GM19452 (cell line): ENCODE results near the gene KIAA1671.

ENCODE experiments used
- ATAC-seq: cut with Tn5 transposase; IDR thresholded peaks from one replicate; pipeline ENCODE4 v1.9.1; 2021; ENCODE audit not compliant: unreplicated experiment

Gene KIAA1671

DNA sequence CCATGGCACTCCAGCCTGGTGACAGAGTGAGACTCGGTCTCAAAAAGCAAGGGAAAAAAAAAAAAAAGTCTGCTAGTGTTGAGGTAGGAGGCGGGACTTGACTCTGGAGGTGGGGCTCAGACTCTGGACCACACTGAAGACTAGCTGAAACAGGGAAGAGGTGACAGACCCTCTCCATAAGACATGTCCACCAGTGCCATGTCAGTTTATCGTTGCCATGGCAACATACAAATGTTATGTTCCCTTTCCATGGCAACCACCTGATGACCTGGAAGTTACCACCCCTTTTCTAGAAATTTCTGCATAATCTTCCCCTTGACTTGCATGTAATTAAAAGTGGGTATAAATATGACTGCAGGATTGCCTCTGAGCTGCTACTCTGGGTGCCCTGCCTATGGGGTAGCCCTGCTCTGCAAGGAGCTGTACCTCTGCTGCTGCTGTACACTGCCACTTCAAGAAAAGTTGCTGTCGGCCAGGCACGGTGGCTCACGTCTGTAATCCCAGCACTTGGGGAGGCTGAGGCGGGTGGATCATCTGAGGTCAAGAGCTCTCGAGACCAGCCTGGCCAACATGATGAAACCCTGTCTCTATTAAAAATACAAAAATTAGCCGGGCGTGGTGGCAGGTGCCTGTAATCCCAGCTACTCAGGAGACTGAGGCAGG lies 55.1 kb downstream of the KIAA1671 start:
- ATAC-seq = no peak

DNA sequence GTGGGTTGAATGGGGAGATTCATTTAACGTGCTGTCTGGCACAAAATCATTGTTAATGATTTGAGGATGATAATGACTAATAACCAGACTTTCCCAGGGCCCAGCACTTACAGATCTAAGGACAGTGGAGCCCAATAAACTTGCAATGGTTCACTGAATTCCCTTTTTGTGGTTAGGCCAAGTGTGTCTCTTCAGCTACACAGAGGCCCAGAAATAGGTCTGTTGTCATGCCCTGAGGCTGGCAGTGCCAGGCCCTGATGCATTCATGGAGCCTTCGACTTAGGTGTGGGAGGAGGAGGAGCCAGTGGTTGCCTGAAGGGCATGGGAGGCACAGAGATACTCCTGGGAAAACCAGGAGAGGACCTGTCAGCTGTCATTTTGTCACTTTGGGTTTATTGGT lies 56.1 kb downstream of the KIAA1671 start:
- ATAC-seq = no peak

DNA sequence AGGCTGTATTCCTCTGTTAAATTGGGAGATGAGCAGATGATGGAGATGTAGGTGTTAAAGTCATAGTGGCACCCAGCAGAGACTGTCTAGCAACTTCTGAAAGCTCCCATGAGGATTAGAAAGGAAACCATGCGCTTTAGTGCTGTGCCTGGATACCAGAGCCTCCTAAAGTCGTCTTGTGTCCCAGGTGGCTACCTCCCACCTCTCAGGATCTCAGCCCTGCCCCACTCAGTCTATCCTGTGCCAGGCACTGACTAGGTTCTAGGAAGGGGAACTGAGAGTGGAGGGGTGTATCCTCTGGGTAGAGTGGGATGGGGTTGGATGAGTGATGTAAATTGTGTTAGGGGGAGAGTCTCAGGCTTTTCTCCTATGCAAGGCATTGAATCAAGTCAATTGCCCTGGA lies 60.2 kb downstream of the KIAA1671 start:
- no peak for ATAC-seq

DNA sequence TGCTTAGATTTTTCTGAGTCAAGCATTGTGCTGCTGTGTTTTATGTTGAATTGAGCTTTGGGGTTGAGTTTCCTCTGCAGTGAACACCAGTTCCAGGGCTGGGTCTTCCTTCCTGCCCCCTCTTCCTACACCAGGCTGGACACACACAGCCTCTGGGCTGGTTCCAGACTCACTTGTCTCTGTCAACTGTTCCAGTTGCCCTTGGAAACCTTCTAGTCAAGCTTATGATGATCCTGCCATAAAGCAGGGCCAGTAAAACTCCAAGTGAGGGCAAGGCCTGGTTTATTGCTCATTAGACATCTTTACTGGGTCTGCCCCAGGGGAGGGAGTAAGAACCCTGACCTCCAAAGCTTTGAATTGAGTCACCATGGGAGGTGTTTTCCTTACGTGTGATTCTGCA lies 61.1 kb downstream of the KIAA1671 start:
- ATAC-seq = no peak

DNA sequence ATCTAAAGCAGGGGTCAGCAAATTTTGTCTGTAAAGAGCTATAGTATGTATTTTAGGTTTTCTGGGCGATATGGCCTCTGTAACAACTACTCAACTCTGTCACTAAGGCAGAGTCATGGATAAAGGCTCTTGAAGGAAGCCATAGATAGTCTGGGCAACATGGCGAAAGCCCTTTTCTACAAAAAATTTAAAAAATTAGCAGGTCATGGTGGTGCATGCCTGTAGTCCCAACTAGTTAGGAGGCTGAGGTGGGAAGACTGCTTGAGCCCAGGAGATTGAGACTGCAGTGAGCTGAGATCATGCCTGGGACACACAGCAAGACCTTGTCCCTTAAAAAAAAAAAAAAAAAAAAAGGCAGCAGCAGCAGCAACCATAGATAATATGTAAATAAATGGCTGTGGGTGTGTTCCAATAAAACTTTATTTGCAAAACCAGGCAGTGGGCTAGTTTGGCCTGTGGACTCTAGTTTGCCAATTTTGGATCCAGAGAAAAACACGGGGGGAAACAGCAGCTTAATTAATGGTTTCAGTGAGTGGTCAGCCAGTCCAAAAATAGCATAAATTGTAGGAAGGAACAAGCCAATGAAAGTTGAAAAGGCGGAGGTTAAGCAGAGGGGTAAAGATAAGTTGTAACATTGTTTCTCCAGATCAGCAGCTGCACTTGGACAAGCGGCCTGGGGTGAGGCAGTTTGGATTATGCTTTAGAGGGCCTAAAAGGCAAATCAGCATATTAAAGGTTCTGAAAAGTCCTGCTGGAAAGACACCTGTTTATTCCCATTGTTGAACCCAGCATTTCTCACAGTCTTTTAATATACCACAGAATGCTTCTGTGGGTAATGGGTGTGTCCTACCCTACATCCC lies 62.6 kb downstream of the KIAA1671 start:
- ATAC-seq = no peak

- ATAC-seq = no peak
These were observed 63.8 kb downstream of the KIAA1671 start for GRCh38 chr22:25016311-25016710.

DNA sequence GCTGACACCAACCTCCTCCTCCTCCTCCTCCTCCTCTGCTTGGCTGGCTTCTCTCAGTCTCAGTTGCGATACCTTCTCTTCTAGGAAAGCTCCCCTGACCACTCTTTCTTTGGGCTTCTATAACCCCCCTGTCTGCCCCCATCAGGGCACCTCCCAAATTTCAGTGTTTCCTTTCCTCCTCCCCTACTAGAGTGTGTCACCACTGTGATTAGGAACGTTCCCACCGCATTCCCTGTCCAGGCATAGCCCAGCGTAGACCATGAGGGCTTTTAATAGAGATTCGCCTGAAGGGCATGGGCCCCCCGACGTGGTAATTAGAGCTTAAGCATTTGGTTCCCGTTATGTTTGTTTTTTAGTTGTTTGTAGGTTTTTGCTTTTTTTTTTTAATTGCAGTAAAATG lies 65.5 kb downstream of the KIAA1671 start:
- ATAC-seq = no peak

DNA sequence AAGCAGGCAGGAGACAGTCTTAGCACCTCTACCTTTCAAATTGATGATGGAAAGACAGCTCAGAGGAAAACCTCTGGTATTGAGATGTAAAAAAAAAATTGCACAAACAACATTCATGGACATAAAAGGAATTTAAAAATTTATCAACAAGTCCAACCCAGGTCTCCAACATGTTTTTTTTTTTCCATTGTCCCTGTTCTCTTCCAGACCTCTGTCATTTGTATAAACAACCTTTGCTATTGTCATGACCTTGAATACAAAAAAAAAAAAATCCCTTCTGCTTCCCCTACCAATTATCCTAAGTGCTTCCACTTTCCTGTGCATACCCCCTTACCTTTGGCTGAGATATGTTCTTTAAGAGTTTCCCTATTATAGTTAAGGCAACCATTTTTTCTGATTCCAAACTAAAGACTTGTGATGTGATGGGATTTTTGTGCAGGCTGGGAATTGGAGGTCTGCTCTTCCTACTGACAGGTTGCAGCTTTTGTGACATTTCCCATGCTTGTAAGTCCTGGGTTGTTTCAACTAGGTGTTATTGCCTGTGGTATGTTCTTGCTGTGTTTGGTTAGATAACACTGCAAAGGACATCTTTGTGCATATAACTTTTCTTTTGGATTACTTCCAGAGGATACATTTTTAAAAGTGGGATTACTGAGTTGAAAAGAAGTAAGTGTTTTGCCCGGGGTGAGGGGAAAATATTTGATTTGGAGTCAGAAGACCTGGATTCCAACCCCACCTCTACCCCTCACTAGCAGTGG lies 67.1 kb downstream of the KIAA1671 start:
- ATAC-seq = no peak

DNA sequence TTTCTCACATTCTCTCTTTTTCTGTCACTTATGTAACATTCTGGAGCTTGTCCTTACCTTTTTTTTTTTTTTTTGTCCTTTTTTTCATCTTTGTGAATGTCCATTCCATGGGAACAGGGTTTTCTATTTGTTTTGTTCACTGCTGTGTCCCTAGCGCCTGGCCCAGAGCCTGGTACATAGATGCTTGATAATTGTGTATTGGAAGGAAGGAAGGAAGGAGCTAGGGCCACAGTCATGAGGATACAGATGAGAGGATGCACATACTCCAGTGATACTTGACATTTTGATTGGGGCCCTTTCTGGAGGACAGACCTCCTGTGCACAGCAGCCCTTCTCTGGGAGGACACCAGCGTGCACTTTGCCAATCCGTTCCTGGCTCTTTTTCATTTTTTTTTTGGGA lies 68.9 kb downstream of the KIAA1671 start:
- ATAC-seq = no peak

DNA sequence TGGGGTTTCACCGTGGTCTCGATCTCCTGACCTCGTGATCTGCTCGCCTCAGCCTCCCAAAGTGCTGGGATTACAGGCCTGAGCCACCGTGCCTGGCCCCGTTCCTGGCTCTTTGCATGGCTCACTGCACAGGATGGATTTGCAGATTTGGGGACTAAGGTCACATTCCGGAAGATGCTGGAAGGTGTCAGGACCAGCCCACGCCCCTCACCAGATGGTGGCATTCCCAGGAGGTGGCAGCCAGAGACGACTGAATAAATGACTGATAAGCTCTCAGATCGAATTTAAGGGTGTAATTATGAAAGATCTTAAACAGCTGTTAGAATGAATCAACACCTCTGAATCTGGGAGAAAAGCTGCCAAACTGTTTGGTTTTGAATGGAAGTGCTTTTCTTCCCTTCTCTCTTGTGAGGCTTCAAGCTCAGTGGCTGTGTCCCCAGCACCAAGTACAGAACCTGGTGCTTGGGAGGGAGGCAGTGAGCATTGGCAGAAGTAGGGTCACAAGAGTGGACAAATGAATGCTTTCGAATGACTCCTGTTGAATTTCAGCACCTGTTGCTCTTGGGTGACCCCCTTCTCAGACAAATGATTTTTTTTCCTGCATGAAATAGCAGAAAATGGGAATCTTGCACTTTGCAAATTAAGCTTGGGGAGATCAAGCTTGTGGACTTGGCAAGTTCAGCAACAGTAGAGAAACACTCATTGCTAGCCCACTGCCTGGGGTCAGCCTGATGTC lies 69.6 kb downstream of the KIAA1671 start:
- no peak for ATAC-seq

DNA sequence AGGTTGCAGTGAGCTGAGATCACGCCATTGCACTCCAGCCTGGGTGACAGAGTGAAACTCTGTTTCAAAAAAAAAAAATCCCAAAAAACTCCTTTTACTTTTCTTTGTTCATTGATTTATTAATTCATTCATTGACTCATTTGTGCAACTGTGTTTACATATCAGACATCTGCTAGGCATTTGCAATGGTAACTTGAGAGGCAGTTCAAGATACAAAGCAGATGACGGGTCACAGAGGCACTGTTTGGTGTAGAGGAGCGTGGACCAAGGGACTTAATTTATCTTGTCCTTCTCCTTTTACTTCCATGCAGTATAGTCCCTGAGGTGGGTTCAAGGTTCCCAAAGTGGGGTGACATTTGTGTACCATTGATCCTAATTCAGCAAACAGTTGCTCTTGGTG lies 71.4 kb downstream of the KIAA1671 start:
- ATAC-seq = no peak

DNA sequence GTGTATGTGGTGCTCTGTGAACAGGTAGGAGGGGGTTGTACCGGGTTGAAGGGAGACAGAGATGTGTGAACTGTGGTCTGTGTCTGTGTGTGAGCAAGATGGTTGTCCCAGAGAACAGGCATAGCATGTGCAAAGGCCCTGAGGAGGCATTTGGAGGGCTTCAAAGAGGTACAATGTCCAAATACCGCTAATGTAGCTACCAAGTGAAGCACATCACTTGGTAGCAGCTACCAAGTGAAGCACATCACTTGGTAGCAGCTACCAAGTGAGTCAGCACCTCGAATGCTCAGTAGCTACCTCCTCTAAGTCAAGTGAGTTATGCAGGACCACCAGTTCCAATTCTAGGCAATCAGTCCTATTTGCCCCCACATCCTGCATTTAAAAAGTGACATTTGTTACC lies 72.4 kb downstream of the KIAA1671 start:
- no peak for ATAC-seq

DNA sequence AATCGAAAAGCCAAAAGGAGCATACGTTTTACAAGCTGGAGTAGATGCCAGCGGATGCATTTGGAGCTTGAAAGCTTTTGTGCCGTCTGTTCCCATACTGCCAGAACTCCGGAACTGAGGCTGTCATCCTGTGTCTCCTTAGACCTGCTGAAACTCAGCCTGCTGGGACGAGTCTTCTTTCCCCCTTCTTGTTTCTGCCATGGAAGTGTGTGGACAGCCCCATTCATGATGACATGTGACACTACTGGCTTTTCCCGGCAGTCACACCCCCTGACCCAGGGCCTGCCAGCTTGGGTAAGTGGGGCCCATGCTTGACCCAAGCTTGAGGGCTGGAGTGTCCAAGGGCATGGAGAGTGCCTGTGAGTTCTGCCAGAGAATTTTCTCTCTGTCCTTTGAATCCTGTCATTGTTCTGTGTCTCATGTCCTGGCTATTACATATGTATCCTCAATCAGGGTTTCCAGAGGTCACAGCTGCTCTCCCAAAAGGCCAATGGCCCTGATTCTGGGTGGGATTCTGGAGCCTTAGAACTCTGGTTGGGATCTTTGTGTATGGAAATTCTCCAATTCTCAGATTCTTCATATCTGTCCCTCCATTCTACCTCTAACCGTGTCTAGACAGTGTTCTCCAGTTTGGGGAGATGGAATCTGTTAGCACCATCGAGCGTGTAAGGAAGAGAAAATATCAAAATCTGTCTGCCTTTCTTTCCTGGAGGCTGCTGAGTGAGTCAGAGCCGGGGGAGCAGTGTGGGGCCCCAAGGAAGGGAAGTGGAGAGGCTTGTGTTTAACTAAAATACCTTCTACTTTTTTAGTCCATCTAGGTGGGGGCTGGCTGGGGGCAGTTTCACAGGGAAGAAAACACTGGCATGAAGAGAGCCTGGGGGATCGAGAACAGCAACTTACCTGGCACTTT lies 73.2 kb downstream of the KIAA1671 start:
- ATAC-seq = no peak

DNA sequence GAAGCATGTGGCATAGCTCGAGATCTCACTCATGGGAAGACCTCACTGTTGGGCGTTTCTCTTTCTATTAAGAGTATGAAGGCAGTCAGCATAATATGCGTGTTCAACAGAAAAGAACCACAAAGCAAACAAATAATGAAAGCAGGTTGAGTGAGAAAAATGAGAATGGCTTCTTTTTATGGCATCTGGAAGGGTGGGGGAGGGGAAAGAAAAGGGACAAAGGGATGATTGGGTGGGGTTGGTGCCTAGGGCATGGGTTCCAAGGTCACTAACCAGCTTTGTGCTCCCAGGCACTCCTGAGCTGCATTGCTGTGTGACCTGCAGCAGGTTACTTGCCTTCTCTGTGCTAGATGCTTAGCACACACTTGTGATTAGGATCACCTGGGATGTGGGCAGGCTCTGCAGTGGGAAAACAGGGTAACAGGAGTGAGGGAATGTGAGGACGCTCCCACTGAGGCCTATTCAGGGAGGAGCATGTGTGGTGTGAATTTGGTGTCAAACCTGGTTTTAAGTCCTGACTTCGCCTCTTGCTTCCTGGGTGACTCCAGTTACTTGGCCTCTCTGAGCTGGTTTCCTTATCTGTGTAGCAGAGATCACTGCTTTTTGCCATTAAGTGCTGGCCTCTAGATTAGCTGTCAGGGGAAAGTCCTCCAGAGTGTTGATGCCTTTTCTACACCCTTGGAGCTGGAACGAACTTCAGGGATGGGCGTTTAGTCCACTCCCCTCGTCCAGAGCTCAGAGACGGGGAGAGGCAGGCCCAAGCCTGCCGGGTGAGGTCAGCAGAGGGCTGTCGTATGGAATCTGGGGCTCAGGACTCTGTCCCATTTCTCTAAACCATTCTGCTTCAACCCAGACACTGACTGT lies 74.8 kb downstream of the KIAA1671 start:
- no peak for ATAC-seq

DNA sequence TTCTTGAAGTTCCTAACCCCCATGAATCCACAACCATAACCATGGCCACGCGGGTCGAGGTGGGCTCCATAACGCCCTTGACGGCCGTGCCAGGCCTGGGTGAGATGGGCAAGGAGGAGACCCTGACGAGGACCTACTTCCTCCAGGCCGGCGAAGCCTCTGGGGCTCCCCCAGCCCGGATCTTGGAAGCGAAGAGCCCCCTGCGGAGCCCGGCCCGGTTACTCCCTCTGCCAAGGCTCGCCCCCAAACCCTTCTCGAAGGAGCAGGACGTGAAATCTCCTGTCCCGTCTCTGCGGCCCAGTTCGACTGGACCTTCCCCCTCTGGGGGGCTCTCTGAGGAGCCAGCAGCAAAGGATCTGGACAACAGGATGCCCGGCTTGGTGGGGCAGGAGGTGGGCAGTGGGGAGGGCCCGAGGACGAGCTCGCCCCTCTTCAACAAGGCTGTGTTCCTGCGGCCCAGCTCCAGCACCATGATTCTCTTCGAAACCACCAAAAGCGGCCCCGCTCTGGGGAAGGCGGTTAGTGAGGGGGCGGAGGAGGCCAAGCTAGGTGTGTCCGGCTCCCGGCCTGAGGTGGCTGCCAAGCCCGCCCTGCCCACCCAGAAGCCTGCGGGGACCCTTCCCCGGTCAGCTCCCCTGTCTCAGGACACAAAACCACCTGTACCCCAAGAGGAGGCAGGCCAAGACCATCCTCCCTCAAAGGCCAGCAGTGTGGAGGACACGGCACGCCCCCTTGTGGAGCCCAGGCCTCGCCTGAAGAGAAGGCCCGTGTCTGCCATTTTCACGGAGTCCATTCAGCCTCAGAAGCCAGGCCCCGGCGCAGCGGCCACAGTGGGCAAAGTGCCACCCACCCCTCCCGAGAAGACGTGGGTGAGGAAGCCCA lies 75.7 kb downstream of the KIAA1671 start:
- ATAC-seq = no peak

GRCh38 chr22:25028841-25029141 lies 76.3 kb downstream of the KIAA1671 start:
- no peak for ATAC-seq

DNA sequence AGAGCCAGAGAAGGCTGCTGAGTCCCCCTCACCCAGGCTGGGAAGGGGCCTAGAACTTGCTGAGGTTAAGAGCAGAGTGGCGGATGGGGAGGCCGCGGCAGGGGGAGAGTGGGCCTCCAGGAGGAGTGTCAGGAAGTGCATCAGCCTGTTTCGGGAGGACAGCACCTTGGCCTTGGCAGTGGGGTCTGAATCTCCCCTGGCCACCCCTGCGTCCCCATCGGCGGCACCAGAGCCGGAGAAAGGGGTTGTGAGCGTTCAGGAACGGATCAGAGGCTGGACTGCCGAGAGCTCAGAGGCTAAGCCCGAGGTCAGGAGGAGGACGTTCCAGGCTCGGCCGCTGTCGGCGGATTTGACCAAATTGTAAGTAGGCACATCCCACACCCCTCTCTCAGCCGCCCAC lies 76.7 kb downstream of the KIAA1671 start:
- ATAC-seq = no peak

DNA sequence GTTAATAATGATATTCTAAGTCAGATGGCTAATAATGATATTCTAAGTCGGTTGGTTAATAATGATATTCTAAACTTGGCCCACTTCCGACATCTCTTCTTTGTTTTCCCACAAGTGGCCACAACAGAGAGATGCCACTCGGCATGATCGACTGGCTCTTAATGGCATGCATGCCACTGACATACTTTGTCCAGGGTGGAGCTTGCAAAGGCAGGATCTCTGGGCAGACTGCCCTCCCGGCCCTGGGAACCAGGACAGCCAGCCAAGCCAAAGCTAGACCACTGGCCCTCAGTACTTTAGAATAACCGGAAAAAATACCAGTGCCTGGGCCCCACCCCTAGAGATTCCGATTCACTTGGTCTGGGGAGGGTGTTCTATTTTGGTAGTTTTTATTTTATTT lies 78.1 kb downstream of the KIAA1671 start:
- no peak for ATAC-seq
